ENCODE measurements around the gene CSRP3. TPM values are rescaled to one million over a fixed set of nuclear protein-coding genes. Genes with fewer than 3 reads are reported as not detected.

CSRP3 gene
- total and polyA plus RNA-seq, 12 donors, result 0.17 to 2.3 (median 0.32) TPM; not detected in 9

GRCh38 chr11:19226378-19227195, 24.8 kb upstream of the CSRP3 start:
- intact Hi-C loops (cut with DNase I), result no loop called here
- DNase-seq, result no peak

GRCh38 chr11:19225581-19225980, 23.8 kb upstream of the CSRP3 start:
- no peak overlapping the region for H3K27ac ChIP-seq
- 94 to 99% (median 97%) methylated on average over 3 of the region's 3 CpGs for WGBS, 4 donors
- no peak for DNase-seq
- intact Hi-C loops (cut with DNase I), result no loop called here
- H3K4me3 ChIP-seq, result no peak overlapping the region
- H3K9me3 ChIP-seq (replicated peaks in 1 of 3), result no peaks in the 10 kb centered on the region
- H3K27me3 ChIP-seq, result no peaks in the 10 kb centered on the region
- TF ChIP-seq CTCF (IDR thresholded peaks at IDR 0.05) (no peak), POLR2A (IDR thresholded peaks at IDR 0.05) (no peak)
- no peaks in the 10 kb centered on the region for H3K36me3 ChIP-seq (replicated peaks in 1 of 2)
- no peaks in the 10 kb centered on the region for H3K4me1 ChIP-seq (replicated peaks in 1 of 2)

More at GRCh38 chr11:19226378-19227195, 24.8 kb upstream of the CSRP3 start:
- WGBS, 4 donors, result 90 to 96% (median 93%) methylated on average over 6 of the region's 6 CpGs
- Histone ChIP-seq H3K9me3 (replicated peaks in 1 of 3) (no peaks in the 10 kb centered on the region), H3K27ac (no peak overlapping the region), H3K4me3 (no peak overlapping the region), H3K4me1 (replicated peaks in 1 of 2) (no peaks in the 10 kb centered on the region), H3K36me3 (replicated peaks in 1 of 2) (no peaks in the 10 kb centered on the region), H3K27me3 (no peaks in the 10 kb centered on the region)
- TF ChIP-seq POLR2A (IDR thresholded peaks at IDR 0.05) (no peak), CTCF (IDR thresholded peaks at IDR 0.05) (no peak)

GRCh38 chr11:19225123-19225522, 23.3 kb upstream of the CSRP3 start:
- H3K27me3 ChIP-seq, result no peaks in the 10 kb centered on the region
- H3K4me3 ChIP-seq, result no peak overlapping the region
- no peaks in the 10 kb centered on the region for H3K4me1 ChIP-seq (replicated peaks in 1 of 2)
- H3K36me3 ChIP-seq (replicated peaks in 1 of 2), result no peaks in the 10 kb centered on the region
- no peak for DNase-seq
- 92 to 98% (median 96%) methylated on average over 6 of the region's 6 CpGs for WGBS, 4 donors
- intact Hi-C loops (cut with DNase I), result no loop called here
- no peak overlapping the region for H3K27ac ChIP-seq
- TF ChIP-seq CTCF (IDR thresholded peaks at IDR 0.05), result no peak
- TF ChIP-seq POLR2A (IDR thresholded peaks at IDR 0.05), result no peak
- H3K9me3 ChIP-seq (replicated peaks in 1 of 3), result no peaks in the 10 kb centered on the region

- Histone ChIP-seq H3K4me3 (no peak overlapping the region), H3K9me3 (replicated peaks in 1 of 3) (no peaks in the 10 kb centered on the region), H3K4me1 (replicated peaks in 1 of 2) (no peaks in the 10 kb centered on the region), H3K36me3 (replicated peaks in 1 of 2) (no peaks in the 10 kb centered on the region), H3K27ac (no peak overlapping the region), H3K27me3 (no peaks in the 10 kb centered on the region)
- intact Hi-C loops (cut with DNase I), result no loop called here
- peak in 1 of 7 donors; percentile 4 for DNase-seq
- WGBS, 4 donors, result 53 to 72% (median 65%) methylated on average over 3 of the region's 3 CpGs
- no peak for TF ChIP-seq CTCF (IDR thresholded peaks at IDR 0.05)
- no peak for TF ChIP-seq POLR2A (IDR thresholded peaks at IDR 0.05)
Measured at GRCh38 chr11:19220903-19221724, 19.3 kb upstream of the CSRP3 start.

All from adrenal gland (tissue), 12 donors.